Measurements from ENCODE around the gene KRT31. TPM values are rescaled to one million over a fixed set of nuclear protein-coding genes. Genes with fewer than 3 reads are reported as not detected.

Gene KRT31
- total and polyA plus RNA-seq, 2 of the 8 experiments (the other 6 are each of a cell fraction or from before 2014, with no cell fraction given) = not detected

GRCh38 chr17:41444640-41445039 is 47.2 kb upstream of the KRT31 start:
- Histone ChIP-seq H3K36me3 (ENCODE audit: control insufficient read depth in 2 of 4, insufficient read depth in 4 of 4, low read length in 3 of 4) (no peaks in the 10 kb centered on the region), H2BK12ac (ENCODE audit: low read depth, low read length) (no peak overlapping the region), H3K18ac (ENCODE audit: extremely low read depth, low read length) (no peak overlapping the region), H2AK5ac (ENCODE audit: low read depth, low read length) (no peak overlapping the region), H3K79me1 (ENCODE audit: low read depth, low read length) (no peaks in the 10 kb centered on the region), H4K5ac (ENCODE audit: insufficient read length, low read depth, low read length) (no peak overlapping the region), H2BK5ac (ENCODE audit: low read depth, low read length) (no peak overlapping the region), H2AFZ (ENCODE audit: low read length) (no peak overlapping the region), H2BK120ac (replicated peaks; ENCODE audit: low read depth, low read length) (no peak overlapping the region), H3K56ac (replicated peaks; ENCODE audit: insufficient read length, low read depth, low read length) (no peak overlapping the region), H3K4me2 (ENCODE audit: insufficient read depth in 1 of 2, low read depth in 2 of 2, low read length in 2 of 2) (no peak overlapping the region), H3K4me1 (replicated peaks in 1 of 4; ENCODE audit: control insufficient read depth in 3 of 4, insufficient read depth in 4 of 4, low read length in 3 of 4) (no peaks in the 10 kb centered on the region; a peak in 1 of 7 replicates), H3K14ac (ENCODE audit: insufficient read length) (no peak overlapping the region), H3K23me2 (ENCODE audit: low read depth, low read length) (no peaks in the 10 kb centered on the region), H3K9me3 (ENCODE audit: insufficient read depth in 2 of 2, low read depth in 1 of 2, low read length in 1 of 2) (no peaks in the 10 kb centered on the region; a peak in 1 of 4 replicates), H3K4me3 (ENCODE audit: extremely low read depth in 1 of 4, insufficient read depth in 2 of 4, low read depth in 3 of 4, low read length in 4 of 4) (no peak overlapping the region), H2BK20ac (ENCODE audit: low read length) (no peak overlapping the region), H3K27me3 (replicated peaks in 1 of 4; ENCODE audit: control insufficient read depth in 3 of 4, extremely low read depth in 1 of 4, insufficient read depth in 3 of 4, low read length in 3 of 4) (no peaks in the 10 kb centered on the region; a peak in 1 of 7 replicates), H3K4ac (replicated peaks; ENCODE audit: insufficient read length, low read depth, low read length) (no peak overlapping the region), H3K23ac (ENCODE audit: insufficient read length) (no peak overlapping the region), H4K20me1 (replicated peaks in 1 of 2; ENCODE audit: control insufficient read depth in 1 of 2, insufficient read depth in 2 of 2, low read length in 2 of 2) (no peaks in the 10 kb centered on the region), H4K91ac (replicated peaks; ENCODE audit: insufficient read length, low read length) (no peak overlapping the region), H3K27ac (ENCODE audit: low read depth, low read length) (no peak overlapping the region), H3K79me2 (ENCODE audit: control insufficient read depth in 1 of 2, insufficient read depth in 2 of 2, low read length in 2 of 2) (no peaks in the 10 kb centered on the region), H3K9ac (replicated peaks in 1 of 4; ENCODE audit: extremely low read depth in 1 of 4, low read depth in 3 of 4, low read length in 3 of 4) (no peak overlapping the region), H4K8ac (ENCODE audit: extremely low read depth, insufficient read depth, low read length) (no peak overlapping the region), H2BK15ac (ENCODE audit: low read length) (no peak overlapping the region)
- CTCF ChIA-PET (ENCODE audit: partially characterized antibody) = interaction anchor here (0.8 to 2.9 kb wide), 4 partner anchors 11 to 104 kb away, joined by 4 to 14 read pairs (median 6); no protein-coding TSS in a partner anchor
- WGBS, 2 experiments (ENCODE audit: extremely low coverage in 1 of 2, insufficient coverage in 1 of 2, insufficient read length in 1 of 2, insufficient replicate concordance in 2 of 2, low coverage in 1 of 2, low lambda C conversion rate in 2 of 2, missing lambda C conversion rate in 1 of 2) = 59% methylated on average over 3 of the region's 3 CpGs; no CpG with 5 or more reads in 1 of the 2 experiments
- no peak for FAIRE-seq
- DNase-seq (ENCODE audit: low read depth in 1 of 2, low spot score in 2 of 2) = no peak
- POLR2A ChIA-PET (ENCODE audit: partially characterized antibody) = no interaction called here
- TF ChIP-seq SP1 (IDR thresholded peaks at IDR 0.05; ENCODE audit: low read depth, low read length) = no peak
- TF ChIP-seq CBX5 (IDR thresholded peaks at IDR 0.05; ENCODE audit: low read depth, low read length) = no peak
- no peak for TF ChIP-seq TEAD4 (IDR thresholded peaks at IDR 0.05; ENCODE audit: low read depth, low read length)
- no peak for TF ChIP-seq SRF (IDR thresholded peaks at IDR 0.05; ENCODE audit: low read depth, low read length)
- no peak for TF ChIP-seq TCF12 (IDR thresholded peaks at IDR 0.05; ENCODE audit: low read depth, low read length)
- TF ChIP-seq SUZ12 (IDR thresholded peaks at IDR 0.05; ENCODE audit: low read length) = no peak
- no peak for TF ChIP-seq CHD1 (IDR thresholded peaks at IDR 0.05; ENCODE audit: low read depth, low read length)
